ENCODE data around the gene CEP104. TPM values are rescaled to one million over a fixed set of nuclear protein-coding genes. Genes with fewer than 3 reads are reported as not detected.

CEP104 gene
- total and polyA plus RNA-seq, 8 donors: 7.0 to 128 (median 28.7) TPM

GRCh38 chr1:3767328-3767925, 89.6 kb downstream of the CEP104 start:
- H3K4me1 ChIP-seq: peaks cover 8 to 16% (median 15%) of the 10 kb centered on the region in 4 donors
- TF ChIP-seq CTCF (IDR thresholded peaks at IDR 0.05): no peak
- no peak for TF ChIP-seq POLR2A (IDR thresholded peaks at IDR 0.05)
- no peak for TF ChIP-seq POLR2AphosphoS5 (IDR thresholded peaks at IDR 0.05)
- H3K27ac ChIP-seq: no peak overlapping the region
- no peaks in the 10 kb centered on the region for H3K9me3 ChIP-seq
- H3K36me3 ChIP-seq: no peaks in the 10 kb centered on the region
- peaks cover 0 to 40% (median 0%) of the 10 kb centered on the region in 3 donors for H3K27me3 ChIP-seq
- 86 to 92% (median 88%) methylated on average over 14 to 17 of the region's 17 CpGs for WGBS, 5 donors
- intact Hi-C loops (cut with DNase I; ENCODE audit: low total_unique reads): no loop called here
- H3K4me3 ChIP-seq: no peak overlapping the region
- no peak for DNase-seq

GRCh38 chr1:3763351-3764125, 93.5 kb downstream of the CEP104 start:
- Histone ChIP-seq H3K27ac (no peak overlapping the region), H3K4me1 (no peaks in the 10 kb centered on the region), H3K27me3 (peaks cover 0 to 54% (median 6%) of the 10 kb centered on the region in 3 donors), H3K36me3 (no peaks in the 10 kb centered on the region), H3K4me3 (no peak overlapping the region), H3K9me3 (peaks cover 0 to 7% (median 0%) of the 10 kb centered on the region in 4 donors)
- no peak for TF ChIP-seq POLR2AphosphoS5 (IDR thresholded peaks at IDR 0.05)
- TF ChIP-seq EP300 (IDR thresholded peaks at IDR 0.05): no peak
- TF ChIP-seq POLR2A (IDR thresholded peaks at IDR 0.05): no peak
- no peak for TF ChIP-seq CTCF (IDR thresholded peaks at IDR 0.05)
- DNase-seq: no peak
- intact Hi-C loops (cut with DNase I; ENCODE audit: low total_unique reads): no loop called here
- WGBS, 5 donors: 69 to 74% (median 73%) methylated on average over 22 to 31 of the region's 31 CpGs

- Histone ChIP-seq H3K4me1 (no peaks in the 10 kb centered on the region), H3K9me3 (peaks cover 0 to 7% (median 0%) of the 10 kb centered on the region in 4 donors), H3K27me3 (peaks cover 0 to 61% (median 6%) of the 10 kb centered on the region in 3 donors), H3K4me3 (no peak overlapping the region), H3K27ac (no peak overlapping the region), H3K36me3 (no peaks in the 10 kb centered on the region)
- 73 to 80% (median 80%) methylated on average over 9 to 12 of the region's 12 CpGs for WGBS, 5 donors
- no peak for TF ChIP-seq POLR2A (IDR thresholded peaks at IDR 0.05)
- no peak for TF ChIP-seq CTCF (IDR thresholded peaks at IDR 0.05)
- no peak for TF ChIP-seq POLR2AphosphoS5 (IDR thresholded peaks at IDR 0.05)
- no peak for TF ChIP-seq EP300 (IDR thresholded peaks at IDR 0.05)
- DNase-seq: no peak
- intact Hi-C loops (cut with DNase I; ENCODE audit: low total_unique reads): no loop called here
Observed at GRCh38 chr1:3762873-3763228, 94.2 kb downstream of the CEP104 start.

- Histone ChIP-seq H3K27ac (no peak overlapping the region), H3K9me3 (peaks cover 0 to 7% (median 0%) of the 10 kb centered on the region in 4 donors), H3K4me3 (no peak overlapping the region), H3K4me1 (no peaks in the 10 kb centered on the region), H3K27me3 (peaks cover 0 to 56% (median 6%) of the 10 kb centered on the region in 3 donors), H3K36me3 (no peaks in the 10 kb centered on the region)
- TF ChIP-seq POLR2A (IDR thresholded peaks at IDR 0.05) (no peak), POLR2AphosphoS5 (IDR thresholded peaks at IDR 0.05) (no peak), CTCF (IDR thresholded peaks at IDR 0.05) (no peak), EP300 (IDR thresholded peaks at IDR 0.05) (no peak)
- 74 to 80% (median 77%) methylated on average over 4 to 15 of the region's 15 CpGs for WGBS, 5 donors
- intact Hi-C loops (cut with DNase I; ENCODE audit: low total_unique reads): no loop called here
- no peak for DNase-seq
Observed at GRCh38 chr1:3762151-3762872, 94.7 kb downstream of the CEP104 start.

Data from stomach (tissue), 9 donors.